ENCODE results near the gene PPP2R5A.

PPP2R5A gene

DNA sequence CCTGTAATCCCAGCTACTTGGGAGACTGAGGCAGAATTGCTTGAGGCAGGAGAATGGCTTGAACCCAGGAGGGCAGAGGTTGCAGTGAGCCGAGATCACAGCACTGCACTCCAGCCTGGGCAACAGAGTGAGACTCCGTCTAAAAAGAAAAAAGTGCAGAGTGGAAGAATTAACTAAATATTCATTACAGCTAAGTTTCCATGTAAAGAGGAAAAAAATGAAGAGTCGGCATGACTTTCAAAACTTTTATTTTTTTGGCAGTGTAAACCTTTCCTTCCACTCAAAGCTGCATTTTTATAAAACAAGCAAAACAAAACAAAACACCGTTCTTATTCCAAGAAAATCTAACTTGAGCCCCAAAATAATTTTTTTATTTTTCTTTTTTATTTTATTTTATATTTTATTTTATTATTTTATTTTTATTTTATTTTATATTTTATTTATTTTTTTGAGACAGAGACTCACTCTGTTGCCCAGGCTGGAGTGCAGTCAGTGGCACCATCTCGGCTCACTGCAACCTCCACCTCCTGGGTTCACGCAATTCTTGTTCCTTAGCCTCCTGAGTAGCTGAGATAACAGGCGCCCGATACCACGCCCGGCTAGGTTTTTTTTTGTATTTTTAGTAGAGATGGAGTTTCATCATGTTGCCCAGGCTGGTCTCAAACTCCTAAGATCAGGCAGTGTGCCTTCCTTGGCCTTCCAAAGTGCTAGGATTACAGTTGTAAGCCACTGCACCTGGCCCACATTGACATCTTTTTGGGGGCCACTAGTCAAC lies 66.6 kb downstream of the PPP2R5A start:
- TF ChIP-seq, protein P1, sequence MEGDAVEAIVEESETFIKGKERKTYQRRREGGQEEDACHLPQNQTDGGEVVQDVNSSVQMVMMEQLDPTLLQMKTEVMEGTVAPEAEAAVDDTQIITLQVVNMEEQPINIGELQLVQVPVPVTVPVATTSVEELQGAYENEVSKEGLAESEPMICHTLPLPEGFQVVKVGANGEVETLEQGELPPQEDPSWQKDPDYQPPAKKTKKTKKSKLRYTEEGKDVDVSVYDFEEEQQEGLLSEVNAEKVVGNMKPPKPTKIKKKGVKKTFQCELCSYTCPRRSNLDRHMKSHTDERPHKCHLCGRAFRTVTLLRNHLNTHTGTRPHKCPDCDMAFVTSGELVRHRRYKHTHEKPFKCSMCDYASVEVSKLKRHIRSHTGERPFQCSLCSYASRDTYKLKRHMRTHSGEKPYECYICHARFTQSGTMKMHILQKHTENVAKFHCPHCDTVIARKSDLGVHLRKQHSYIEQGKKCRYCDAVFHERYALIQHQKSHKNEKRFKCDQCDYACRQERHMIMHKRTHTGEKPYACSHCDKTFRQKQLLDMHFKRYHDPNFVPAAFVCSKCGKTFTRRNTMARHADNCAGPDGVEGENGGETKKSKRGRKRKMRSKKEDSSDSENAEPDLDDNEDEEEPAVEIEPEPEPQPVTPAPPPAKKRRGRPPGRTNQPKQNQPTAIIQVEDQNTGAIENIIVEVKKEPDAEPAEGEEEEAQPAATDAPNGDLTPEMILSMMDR (IDR thresholded peaks at IDR 0.05; ENCODE audit: insufficient read depth, low read length, poor library complexity, severe bottlenecking), result no peak
- no peak for DNase-seq (ENCODE audit: extremely low read depth, insufficient read length)
- H3K36me3 ChIP-seq (ENCODE audit: control insufficient read depth, insufficient read depth, low read length), result no peaks in the 10 kb centered on the region
- no peak overlapping the region for H3K4me3 ChIP-seq (replicated peaks; ENCODE audit: low read depth, low read length)
- H3K27me3 ChIP-seq (replicated peaks; ENCODE audit: control insufficient read depth, insufficient read depth, low read length), result no peaks in the 10 kb centered on the region

DNA sequence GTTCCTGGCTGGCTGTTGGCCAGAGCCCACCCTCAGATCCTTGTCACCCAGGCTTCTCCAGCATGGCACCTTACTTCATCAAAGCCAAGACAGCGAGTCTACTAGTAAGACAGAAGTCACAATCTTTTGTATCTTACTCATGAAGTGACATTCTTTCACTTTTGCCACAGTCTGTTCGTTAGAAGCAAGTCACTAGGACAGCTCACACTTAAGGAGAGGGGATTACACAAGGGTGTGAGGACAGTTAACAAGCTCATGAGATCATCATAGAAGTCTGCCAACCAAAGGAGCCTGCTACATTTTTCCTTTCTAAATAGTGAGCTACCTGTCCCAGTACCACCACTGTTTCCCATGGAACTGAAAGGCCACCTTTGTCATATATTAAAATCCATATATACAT lies 68.0 kb downstream of the PPP2R5A start:
- TF ChIP-seq, protein P1 (IDR thresholded peaks at IDR 0.05; ENCODE audit: insufficient read depth, low read length, poor library complexity, severe bottlenecking), result no peak
- peaks cover 2% of the 10 kb centered on the region for H3K36me3 ChIP-seq (ENCODE audit: control insufficient read depth, insufficient read depth, low read length)
- no peak overlapping the region for H3K4me3 ChIP-seq (replicated peaks; ENCODE audit: low read depth, low read length)
- no peak for DNase-seq (ENCODE audit: extremely low read depth, insufficient read length)
- H3K27me3 ChIP-seq (replicated peaks; ENCODE audit: control insufficient read depth, insufficient read depth, low read length), result no peaks in the 10 kb centered on the region

DNA sequence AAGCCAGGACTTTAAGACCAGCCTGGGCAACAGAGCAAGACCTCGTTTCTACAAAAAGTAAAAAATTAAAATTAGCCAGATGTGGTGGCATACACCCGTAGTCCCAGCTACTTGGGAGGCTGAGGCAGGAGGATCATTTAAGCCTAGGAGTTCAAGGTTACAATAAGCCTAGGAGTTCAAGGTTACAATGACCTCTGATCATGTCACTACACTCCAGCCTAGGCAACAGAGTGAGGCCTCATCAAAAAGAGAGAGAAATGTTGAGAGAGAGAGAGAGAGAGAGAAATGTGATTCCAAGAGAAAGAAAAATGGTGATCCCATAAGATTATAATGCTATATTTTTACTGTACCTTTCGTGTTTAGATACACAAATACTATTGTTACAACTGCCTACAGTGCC lies 69.3 kb downstream of the PPP2R5A start:
- TF ChIP-seq, protein P1 (IDR thresholded peaks at IDR 0.05; ENCODE audit: insufficient read depth, low read length, poor library complexity, severe bottlenecking), result no peak
- DNase-seq (ENCODE audit: extremely low read depth, insufficient read length), result no peak
- Histone ChIP-seq H3K27me3 (replicated peaks; ENCODE audit: control insufficient read depth, insufficient read depth, low read length) (no peaks in the 10 kb centered on the region), H3K4me3 (replicated peaks; ENCODE audit: low read depth, low read length) (no peak overlapping the region), H3K36me3 (ENCODE audit: control insufficient read depth, insufficient read depth, low read length) (peaks cover 2% of the 10 kb centered on the region)

DNA sequence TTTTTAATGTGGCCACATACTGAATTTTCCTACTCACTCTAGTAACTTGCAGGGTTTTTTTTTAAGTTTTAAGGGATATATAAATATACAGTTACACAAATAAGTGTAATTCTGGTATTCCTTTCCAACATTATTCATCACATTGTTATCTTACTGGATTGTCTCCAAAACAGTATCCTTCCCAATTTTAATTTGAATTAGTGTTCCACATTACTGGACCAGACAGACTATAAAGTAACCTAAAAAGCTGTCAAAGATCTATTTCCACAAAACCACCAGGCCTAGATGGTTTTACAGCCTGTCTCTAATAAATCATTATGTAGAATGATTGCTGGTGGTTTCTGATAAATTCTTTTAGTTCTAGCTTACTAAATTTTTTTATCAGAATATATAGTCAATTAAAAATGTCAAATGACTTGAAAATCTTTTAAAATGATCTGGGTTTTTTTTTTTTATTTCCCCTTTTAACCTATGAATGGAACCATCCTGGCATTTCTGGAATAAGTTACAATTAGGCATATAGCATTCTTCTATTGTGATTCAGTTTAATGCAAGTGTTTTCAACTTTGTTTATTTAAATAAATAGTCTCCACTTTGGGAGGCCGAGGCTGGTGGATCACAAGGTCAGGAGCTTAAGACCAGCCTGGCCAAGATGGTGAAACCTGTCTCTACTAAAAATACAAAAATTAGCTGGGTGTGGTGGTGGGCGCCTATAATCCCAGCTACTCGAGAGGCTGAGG lies 70.2 kb downstream of the PPP2R5A start:
- no peaks in the 10 kb centered on the region for H3K27me3 ChIP-seq (replicated peaks; ENCODE audit: control insufficient read depth, insufficient read depth, low read length)
- TF ChIP-seq, protein P1 (IDR thresholded peaks at IDR 0.05; ENCODE audit: insufficient read depth, low read length, poor library complexity, severe bottlenecking), result no peak
- no peak for DNase-seq (ENCODE audit: extremely low read depth, insufficient read length)
- peaks cover 2% of the 10 kb centered on the region for H3K36me3 ChIP-seq (ENCODE audit: control insufficient read depth, insufficient read depth, low read length)
- H3K4me3 ChIP-seq (replicated peaks; ENCODE audit: low read depth, low read length), result no peak overlapping the region

DNA sequence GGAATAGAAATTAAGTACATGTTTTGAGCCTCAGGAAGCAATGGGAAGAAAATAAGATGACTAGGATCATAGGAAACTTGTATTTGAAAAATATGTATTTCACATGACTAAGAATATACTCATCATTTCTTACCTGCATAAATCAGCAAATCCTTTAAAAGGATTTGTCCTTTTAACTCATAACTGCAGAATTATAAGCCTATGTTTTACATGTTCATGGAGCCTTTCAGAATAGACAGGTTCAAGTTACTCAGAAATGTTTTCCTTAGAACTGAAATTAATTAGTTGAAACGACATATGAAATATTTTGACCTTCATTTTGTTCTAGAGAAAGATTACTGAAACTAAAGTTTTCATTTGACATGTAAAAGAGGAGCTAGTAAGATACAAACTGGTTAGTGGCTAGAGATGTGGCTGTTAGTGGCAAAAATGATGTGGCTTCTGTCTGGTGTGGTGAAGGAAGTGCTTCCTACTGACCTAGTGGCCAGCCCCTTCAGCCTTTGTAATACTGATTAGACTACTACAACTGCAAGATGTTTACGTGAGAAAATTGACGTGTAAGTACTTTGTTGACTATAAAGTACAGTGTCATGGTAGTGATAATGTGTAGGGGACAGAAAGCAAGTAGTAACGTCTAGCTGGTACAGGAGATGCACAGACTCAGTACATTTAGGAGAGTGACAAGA lies 74.7 kb downstream of the PPP2R5A start:
- Histone ChIP-seq H3K27me3 (replicated peaks; ENCODE audit: control insufficient read depth, insufficient read depth, low read length) (no peaks in the 10 kb centered on the region), H3K4me3 (replicated peaks; ENCODE audit: low read depth, low read length) (no peak overlapping the region), H3K36me3 (ENCODE audit: control insufficient read depth, insufficient read depth, low read length) (peaks cover 5% of the 10 kb centered on the region)
- TF ChIP-seq, protein P1 (IDR thresholded peaks at IDR 0.05; ENCODE audit: insufficient read depth, low read length, poor library complexity, severe bottlenecking), result no peak
- DNase-seq (ENCODE audit: extremely low read depth, insufficient read length), result no peak
